H1 (cell line): ENCODE results near the gene XYLB.

ENCODE experiments used
- ATF3 ChIP-seq: IDR thresholded peaks from 2 replicates; pipeline ENCODE4 v1.6.1; 2011; ENCODE audit warnings: low read depth, mild to moderate bottlenecking, low read length; ENCODE audit not compliant: insufficient read depth
- CREB1 ChIP-seq: IDR thresholded peaks from 2 replicates; pipeline ENCODE4 v1.6.1; 2012; ENCODE audit warnings: inconsistent platforms
- CTCF ChIP-seq, 3 experiments: IDR thresholded peaks; 1 replicate in 2 of 3; 2 replicates in 1 of 3; pipeline versions ENCODE4 v1.5.1 to v1.6.1; 2011; ENCODE audit warnings: low read length in 3 of 3, mild to moderate bottlenecking in 3 of 3, inconsistent platforms in 2 of 3, low read depth in 1 of 3, moderate library complexity in 1 of 3; ENCODE audit not compliant: insufficient read depth in 1 of 3; ENCODE audit errors: control extremely low read depth in 1 of 3
- EP300 ChIP-seq, 2 experiments: IDR thresholded peaks; 1 replicate in 1 of 2; 2 replicates in 1 of 2; pipeline ENCODE4 v1.6.1; 2011 to 2012; ENCODE audit warnings: low read depth in 2 of 2, low read length in 2 of 2, mild to moderate bottlenecking in 2 of 2, borderline replicate concordance in 1 of 2, inconsistent platforms in 1 of 2, moderate library complexity in 1 of 2
- FOSL1 ChIP-seq: IDR thresholded peaks from 2 replicates; pipeline ENCODE4 v1.6.1; 2011; ENCODE audit warnings: mild to moderate bottlenecking, low read depth, low read length, moderate library complexity; ENCODE audit not compliant: insufficient read depth
- GABPA ChIP-seq: IDR thresholded peaks from 2 replicates; pipeline ENCODE4 v1.6.1; 2011; ENCODE audit warnings: mild to moderate bottlenecking, low read length, moderate library complexity, borderline replicate concordance; ENCODE audit not compliant: insufficient read depth
- JUN ChIP-seq: IDR thresholded peaks from 2 replicates; pipeline ENCODE4 v1.6.1; 2011; ENCODE audit warnings: low read depth, mild to moderate bottlenecking, improper control_type of control experiment, low read length
- JUND ChIP-seq: IDR thresholded peaks from 2 replicates; pipeline ENCODE4 v1.6.1; 2011; ENCODE audit warnings: mild to moderate bottlenecking, improper control_type of control experiment, low read length
- MAX ChIP-seq: IDR thresholded peaks from 2 replicates; pipeline ENCODE4 v1.6.1; 2012; ENCODE audit warnings: inconsistent platforms
- POLR2A ChIP-seq, 2 experiments: IDR thresholded peaks; 1 replicate in 1 of 2; 2 replicates in 1 of 2; pipeline ENCODE4 v1.6.1; 2011; ENCODE audit warnings: low read depth in 2 of 2, low read length in 2 of 2, mild to moderate bottlenecking in 2 of 2; ENCODE audit errors: control extremely low read depth in 1 of 2
- POU5F1 ChIP-seq: IDR thresholded peaks from 2 replicates; pipeline ENCODE4 v1.6.1; 2011; ENCODE audit warnings: low read depth, mild to moderate bottlenecking, low read length, moderate library complexity
- RFX5 ChIP-seq: IDR thresholded peaks from 2 replicates; pipeline ENCODE4 v1.6.1; 2011; ENCODE audit warnings: low read depth, low read length, improper control_type of control experiment, borderline replicate concordance
- SP4 ChIP-seq: IDR thresholded peaks from 2 replicates; pipeline ENCODE4 v1.6.1; 2012; ENCODE audit warnings: low read length, inconsistent platforms

- TF ChIP-seq CTCF (IDR thresholded peaks at IDR 0.05; ENCODE audit: control extremely low read depth in 1 of 3, insufficient read depth in 1 of 3, low read depth in 1 of 3, low read length in 3 of 3) (no peak), CREB1 (no peak), POU5F1 (no peak), ATF3 (no peak), RFX5 (no peak), SP4 (no peak), JUND (no peak), POLR2A (IDR thresholded peaks at IDR 0.05; ENCODE audit: control extremely low read depth in 1 of 2, low read depth in 2 of 2, low read length in 2 of 2) (no peak), EP300 (IDR thresholded peaks at IDR 0.05; ENCODE audit: borderline replicate concordance in 1 of 2, low read depth in 2 of 2, low read length in 2 of 2) (no peak), MAX (no peak), FOSL1 (no peak), GABPA (no peak), JUN (no peak)
Observed at GRCh38 chr3:38297537-38297936, 49.0 kb upstream of the XYLB start.
